CD4-positive, alpha-beta T cell treated with Interferon alpha-2 for 1 hour (primary cell): ENCODE results near the gene SPATS2L.
A peak's percentile ranks its signal among the peaks of the same experiment; 100 is the strongest.

ENCODE experiments used
- DNase-seq, 2 donors: peaks; one replicate each; pipeline ENCODE4 v3.0.0-alpha.2; 2020 to 2022

The SPATS2L gene

DNA sequence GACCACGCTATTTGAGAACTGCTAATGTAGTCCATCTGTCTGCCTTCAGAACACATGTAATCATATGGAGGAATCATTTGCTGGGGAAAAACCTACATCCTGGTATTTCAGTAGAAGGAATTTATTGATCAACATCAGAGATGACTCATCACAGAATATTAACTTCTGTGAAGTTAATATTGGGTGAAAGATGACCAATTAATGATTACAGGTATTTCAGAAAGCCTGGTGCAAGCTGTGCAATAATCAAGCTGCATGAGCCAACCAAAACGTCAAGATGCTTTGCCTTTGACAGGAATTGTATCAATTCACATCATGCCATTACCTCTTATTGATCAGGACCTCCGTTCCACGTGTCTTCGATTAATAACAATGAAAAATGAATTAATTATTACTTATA is 9.4 kb upstream of the SPATS2L start:
- DNase-seq, result no peak

- DNase-seq, result no peak
Observed at GRCh38 chr2:200297989-200298388, 8.5 kb upstream of the SPATS2L start.

GRCh38 chr2:200298816-200299215 is 7.7 kb upstream of the SPATS2L start:
- DNase-seq, result no peak

- no peak for DNase-seq
Observed at GRCh38 chr2:200300065-200300464, 6.4 kb upstream of the SPATS2L start.

GRCh38 chr2:200300638-200301314 is 5.7 kb upstream of the SPATS2L start:
- DNase-seq, result no peak

DNA sequence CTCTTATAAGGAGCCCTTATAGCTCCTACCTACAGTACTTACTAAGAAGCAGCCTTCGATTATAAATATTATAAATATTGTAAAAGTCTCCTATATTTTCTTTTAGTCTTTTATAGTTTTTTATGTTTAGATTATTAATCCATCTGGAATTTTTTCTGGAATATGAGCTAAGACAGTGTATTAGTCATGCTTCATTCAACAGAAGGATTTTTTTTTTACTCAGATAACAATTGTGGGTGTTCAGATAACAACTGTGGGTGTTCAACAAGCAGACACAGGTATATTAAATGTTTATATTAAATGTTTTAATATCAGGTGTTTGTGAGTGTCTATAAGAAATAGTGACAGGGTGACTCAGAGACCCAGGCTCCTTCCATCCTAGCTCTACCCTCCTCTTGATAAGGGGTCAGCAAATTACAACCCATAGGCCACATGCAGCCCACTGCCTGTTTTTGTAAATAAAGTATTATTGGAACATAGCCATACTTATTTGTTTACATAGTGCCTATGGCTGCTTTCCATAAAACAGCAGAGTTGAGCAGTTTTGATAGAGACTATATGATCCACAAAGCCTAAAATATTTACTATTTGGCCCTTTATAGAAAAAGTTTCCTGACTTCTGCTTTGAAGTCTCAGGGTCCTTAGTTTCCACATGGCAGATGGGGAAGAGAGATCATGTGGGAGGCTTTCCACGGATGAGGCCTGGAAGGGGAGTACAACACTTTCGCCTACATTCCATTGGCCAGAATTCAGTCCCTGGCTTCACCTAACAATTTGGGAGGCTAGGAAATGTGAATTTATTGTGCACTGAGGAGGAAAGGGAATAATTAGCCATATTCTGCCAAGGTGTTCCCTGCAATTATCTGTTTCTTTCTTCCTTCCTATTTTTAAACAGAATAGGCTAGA is 4.3 kb upstream of the SPATS2L start:
- no peak for DNase-seq

DNA sequence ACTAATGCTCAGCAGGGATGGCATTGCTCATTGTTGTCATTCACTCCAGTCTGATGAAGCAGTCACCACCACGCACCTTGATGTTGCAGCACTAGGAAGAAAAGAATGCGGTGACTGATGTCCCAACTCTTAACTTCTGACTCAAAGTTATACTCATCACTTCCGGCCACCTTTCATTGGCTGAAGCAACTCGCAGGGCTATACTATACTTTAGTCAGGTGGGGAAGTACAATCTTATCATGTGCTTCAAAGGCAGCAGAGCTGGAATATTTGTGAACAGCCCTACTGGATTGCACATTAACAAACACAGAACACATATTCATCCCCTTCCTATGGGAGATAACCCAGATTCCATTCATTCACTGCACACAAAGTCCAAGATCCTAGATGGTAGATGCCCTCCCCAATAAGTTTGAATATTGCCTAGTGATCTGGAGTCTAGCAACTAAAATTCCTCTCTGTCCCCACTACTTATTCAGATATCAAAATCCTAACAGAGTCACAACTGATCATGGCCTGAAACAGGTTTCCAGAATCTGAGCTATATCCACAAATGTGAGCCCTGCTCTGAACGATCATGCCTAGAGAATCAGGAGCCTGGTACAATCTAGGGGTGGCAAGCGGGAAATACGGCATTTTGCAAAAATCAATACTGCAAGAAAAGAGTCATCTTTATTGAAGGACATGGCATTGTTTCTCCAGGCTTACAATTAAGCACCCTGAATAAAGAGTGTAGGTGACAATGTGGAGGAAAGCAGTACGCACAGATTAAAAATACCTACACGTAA is 3.4 kb upstream of the SPATS2L start:
- DNase-seq, result no peak

DNA sequence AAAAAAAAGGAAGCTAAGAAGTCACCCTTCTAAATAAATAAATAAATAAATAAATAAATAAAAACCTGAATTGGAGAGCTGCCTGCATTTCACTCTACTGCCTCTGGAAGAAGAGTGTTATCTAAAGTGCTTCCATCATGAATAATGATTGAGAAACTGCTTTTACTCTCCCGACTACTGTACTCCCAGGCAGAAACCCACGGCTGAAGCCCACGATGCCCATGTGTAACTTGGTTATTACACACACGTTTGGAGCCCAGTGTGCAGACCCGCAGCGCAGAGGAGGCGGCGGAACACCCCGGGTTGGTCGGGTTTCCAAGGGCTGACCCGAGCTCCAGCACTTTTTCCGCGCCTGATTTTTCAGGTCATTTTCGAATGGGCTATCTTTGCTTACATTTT is 697 bp upstream of the SPATS2L start:
- DNase-seq, result no peak

DNA sequence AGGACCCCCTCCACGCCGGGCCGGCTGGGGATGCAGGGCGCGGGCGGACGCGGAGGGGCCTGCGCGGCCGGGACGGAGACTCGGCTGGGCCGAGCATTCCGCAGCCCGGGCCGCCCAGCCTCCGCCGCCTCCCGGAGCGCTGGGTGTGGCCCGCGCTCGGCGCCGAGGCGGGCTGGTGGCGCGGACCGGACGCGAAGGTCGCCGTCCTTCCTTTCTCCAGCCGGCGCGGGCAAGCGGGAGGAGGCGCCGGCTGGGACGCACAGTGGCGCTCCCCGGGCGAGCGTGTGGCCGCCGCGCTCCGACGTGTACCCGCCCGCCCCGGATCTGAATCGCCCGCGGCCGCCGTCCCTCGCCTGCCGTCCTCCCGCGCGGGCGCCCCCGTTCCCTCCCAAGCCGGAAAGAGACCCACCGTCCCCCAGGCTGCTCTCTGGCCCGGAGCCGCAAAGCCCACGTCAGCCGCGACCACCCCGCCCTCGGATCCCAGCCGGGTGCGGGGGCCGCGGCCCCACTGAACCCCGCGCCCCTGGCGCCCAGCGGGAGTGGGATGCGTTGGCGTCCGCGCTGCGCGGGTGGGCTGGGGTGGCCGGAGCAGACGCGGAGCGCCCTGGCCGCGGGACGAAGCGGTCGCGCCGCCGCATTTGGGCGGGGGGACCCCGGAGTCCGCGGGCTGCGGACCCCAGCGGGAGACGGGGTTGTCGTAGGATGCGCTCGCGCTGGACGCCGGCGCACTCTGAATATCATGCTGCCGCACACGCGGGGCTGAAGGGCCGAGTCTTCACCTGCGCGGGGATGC is 634 bp downstream of the SPATS2L start:
- peak; percentile 3 to 27 for DNase-seq

- DNase-seq, result no peak
Observed at GRCh38 chr2:200307724-200308545, 1.4 kb downstream of the SPATS2L start.

DNA sequence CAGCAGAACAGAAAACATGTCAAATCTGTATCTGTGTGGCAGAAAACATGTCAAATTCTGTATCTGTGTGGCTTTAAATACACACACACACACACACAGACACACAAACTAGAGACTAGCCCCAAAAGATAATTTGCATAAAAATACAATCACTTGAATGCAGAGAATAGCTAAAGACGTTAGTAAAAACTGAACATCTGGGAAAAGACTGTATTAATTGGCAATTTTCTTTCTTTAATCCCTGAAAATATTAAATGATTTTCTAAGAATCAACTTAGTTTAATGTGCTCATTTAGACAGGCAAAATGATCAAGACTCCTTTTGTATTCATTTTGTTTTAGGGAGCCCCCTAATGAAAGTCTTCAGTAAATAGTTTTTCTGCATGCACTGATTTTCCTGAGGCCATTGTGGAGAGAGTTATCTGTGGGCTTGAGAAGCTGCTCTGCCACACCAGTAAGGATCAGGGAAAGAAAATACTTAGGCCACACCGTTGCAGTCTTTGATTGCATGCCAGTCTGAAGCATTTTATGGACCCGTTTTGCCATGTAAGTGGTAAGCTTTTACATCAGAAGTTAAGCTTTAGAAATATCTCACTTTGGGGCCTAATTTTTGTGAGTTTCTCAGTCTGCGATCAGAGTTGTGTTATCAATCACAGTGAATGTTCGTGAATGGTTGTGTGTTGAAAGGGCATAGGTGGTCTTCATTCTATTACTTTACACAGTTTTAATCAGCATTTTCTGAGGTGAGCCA is 2.2 kb downstream of the SPATS2L start:
- DNase-seq, result peak in 1 of 2 donors; percentile 2

GRCh38 chr2:200309296-200310049 is 3.0 kb downstream of the SPATS2L start:
- no peak for DNase-seq

- DNase-seq, result no peak
Observed at GRCh38 chr2:200310545-200310971, 4.1 kb downstream of the SPATS2L start.

DNA sequence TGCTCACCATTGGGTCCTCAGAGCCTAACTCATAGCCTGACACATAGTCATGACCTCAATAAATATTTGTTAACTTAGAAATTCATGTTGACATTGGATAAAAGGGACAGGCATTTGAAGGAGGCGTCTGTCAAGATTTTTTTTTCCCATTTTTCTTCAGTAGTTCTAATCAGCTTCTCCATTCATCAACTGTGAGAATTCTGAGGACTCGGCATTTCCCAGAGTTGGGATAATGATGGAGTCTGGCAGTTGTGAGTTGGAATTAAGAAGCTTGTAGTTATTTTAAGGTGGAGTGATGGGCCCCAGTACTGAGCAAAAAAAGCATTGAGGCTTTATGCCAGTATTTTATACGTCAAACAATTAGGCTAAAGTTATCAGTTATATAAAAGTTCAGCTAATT is 4.6 kb downstream of the SPATS2L start:
- no peak for DNase-seq

- DNase-seq, result no peak
Observed at GRCh38 chr2:200314976-200315567, 8.6 kb downstream of the SPATS2L start.

DNA sequence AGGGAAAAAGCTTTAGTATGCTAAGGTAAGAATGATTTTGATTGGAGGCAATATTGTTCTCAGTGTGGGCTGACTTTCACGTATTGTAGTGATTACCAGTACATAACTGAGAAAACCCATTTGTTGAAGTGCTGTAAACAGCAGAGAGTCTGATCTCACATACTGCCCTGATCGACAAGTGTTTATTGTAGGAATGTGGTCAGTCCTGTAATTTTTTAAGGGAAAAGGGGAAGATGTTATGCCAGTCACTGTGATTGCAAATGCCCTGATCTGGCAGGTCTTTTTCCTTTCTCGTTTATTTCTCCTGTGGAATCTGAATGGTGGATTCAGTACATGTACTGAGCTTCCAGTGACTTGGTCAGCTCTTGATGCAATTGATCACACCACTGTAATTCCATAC is 11.5 kb downstream of the SPATS2L start:
- no peak for DNase-seq

- no peak for DNase-seq
Observed at GRCh38 chr2:200318940-200319435, 12.5 kb downstream of the SPATS2L start.

GRCh38 chr2:200319548-200320337 is 13.2 kb downstream of the SPATS2L start:
- no peak for DNase-seq

DNA sequence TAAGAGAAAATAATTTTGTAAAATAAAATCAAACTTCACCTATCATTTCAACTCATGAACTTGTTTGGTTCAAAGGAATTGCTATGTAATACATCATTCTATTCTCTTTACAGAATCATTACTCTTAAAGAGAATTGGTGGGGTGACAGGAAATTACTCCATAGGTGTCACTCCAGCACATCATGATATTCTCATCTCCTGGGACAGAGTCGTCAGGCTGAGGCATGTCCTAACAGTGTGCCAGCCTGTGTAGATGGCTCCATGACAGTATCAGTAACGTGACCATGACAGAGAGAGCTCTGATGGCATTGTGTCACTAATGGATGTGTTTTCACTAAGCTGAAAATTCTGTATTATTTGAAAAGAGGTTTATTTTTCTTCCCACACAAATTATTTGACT is 13.9 kb downstream of the SPATS2L start:
- no peak for DNase-seq
